T-helper 1 cell treated with Interleukin-12 subunit alpha and Interleukin-12 subunit beta and Interleukin-4 antibody, amounts not matched to agents 30 ng/mL and 1 ng/mL, for 36 hours (primary cell): ENCODE measurements around the gene KCNJ18. TPM values are rescaled to one million over a fixed set of nuclear protein-coding genes. Genes with fewer than 3 reads are reported as not detected.
"Not testable (repeated sequence)": the region's sequence is repeated elsewhere in the genome, so short reads cannot be mapped to it uniquely, and the experiment has no call there.

Source experiments
- intact Hi-C: fragments of 100-400 bp; cut with micrococcal nuclease; formaldehyde crosslinking; loops from one replicate; pipeline ENCODE4 v1.15.1; 2024
- total RNA-seq: library from RNA; stranded (reverse); gene quantifications from 2 replicates; pipeline ENCODE4 v1.2.3, GENCODE V29; 2022

KCNJ18 gene
- total RNA-seq, 1 donor from 2014 or later: not detected

- intact Hi-C loops: not testable (repeated sequence)
Observed at GRCh38 chr17:21670361-21671155, 21.8 kb upstream of the KCNJ18 start.

DNA sequence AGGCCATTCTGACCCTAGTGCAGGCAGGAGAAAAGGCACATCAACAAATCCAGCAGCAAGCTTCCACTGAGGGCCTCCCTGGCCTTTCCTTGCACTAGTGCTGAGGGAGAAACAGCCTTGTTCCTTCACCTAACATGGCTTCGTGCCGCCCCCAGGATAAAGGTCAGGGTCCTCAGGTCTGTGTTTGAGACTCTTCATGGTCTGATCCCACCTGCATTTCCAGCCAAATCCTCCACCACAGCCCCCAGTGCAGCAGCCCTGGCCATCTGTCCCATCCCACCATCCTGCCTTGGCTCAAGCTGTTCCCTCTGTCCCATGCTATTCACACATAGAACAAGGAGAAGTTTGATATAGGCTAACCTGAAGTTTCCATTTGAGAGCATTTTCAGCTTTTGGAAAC, 20.9 kb upstream of the KCNJ18 start:
- intact Hi-C loops: not testable (repeated sequence)

- intact Hi-C loops: not testable (repeated sequence)
Observed at GRCh38 chr17:21671871-21672270, 20.5 kb upstream of the KCNJ18 start.

GRCh38 chr17:21673451-21674241, 18.7 kb upstream of the KCNJ18 start:
- intact Hi-C loops: not testable (repeated sequence)

- intact Hi-C loops: no loop called here
Observed at GRCh38 chr17:21674242-21674731, 18.0 kb upstream of the KCNJ18 start.

DNA sequence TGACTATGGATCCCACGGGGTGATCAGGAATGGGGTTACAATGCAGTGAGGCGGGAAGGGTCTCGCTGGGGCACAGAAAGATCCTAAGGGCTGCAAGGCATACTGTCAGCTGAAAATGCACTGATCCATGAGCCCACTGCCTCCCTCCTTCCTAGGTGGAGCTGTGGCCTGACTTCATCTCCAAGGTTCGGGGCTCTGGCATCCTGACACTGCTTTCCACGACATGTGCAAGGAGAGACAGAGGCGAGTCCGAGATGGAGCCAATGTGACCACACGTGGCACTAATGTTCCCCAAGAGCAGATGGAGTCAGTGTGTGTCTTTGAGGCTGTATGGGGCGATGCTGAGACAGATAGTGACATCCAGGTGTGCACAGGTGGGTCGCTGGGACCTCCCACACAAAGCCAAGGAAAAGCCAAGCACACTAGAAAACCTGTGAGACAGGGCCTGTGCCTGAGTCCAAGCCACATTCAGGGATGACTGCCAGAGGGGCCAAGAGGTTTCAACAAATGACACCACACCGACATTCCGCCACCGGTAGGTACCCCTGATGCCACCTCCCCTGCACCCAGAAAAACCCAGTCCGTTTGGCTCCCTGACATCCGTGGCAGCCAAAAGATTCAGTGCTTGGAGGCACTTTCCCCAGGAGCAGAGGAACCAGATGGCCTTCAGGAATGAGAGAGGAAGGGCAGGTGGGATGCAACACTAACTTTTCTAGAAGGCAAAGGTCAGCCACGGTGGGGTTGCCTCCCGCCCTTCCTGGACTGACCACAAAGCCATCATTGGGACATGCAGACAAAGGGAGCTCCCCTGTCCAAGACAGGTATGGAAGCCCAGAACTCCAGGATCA, 17.2 kb upstream of the KCNJ18 start:
- intact Hi-C loops: not testable (repeated sequence)

GRCh38 chr17:21675739-21676130, 16.6 kb upstream of the KCNJ18 start:
- intact Hi-C loops: not testable (repeated sequence)

DNA sequence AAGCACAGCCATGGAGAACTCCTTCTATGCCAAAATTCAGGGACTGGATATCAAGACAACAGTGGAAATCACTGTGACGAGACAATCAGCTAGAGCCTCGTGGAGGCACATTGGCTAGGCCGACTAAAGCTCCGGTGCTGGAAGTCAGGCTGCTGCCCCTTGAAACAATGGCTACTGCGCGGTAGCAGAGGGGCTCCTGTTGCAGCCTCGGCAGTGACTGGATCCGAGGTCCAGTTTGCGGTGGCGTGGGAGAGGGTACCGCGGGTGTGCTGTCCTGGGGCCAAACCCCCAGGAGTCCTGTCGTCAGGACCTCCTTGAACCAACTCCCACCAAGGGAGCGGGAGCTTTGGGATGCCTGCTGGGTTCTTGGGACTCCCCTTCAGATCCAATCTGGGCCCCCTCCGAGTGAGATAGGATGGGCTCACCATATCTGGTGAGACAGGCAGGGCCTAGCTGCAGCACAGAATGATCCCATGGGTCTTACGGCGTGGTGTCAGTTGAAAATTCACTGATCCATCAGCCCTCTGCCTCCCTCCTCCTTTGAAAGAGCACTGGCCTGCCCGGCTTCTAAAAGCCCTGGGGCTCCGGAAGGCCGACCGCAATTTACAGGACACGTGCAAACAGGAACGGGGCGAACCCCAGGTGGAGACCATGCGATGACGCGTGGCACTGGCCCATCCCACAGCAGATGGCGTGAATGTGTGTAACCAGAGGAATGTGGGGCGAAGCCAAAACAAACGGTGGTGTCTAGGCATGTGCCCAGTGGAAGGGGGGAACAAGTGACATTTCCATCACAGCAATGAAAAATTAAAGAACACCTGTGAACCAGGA, 15.8 kb upstream of the KCNJ18 start:
- intact Hi-C loops: no loop called here

GRCh38 chr17:21677126-21677910, 15.0 kb upstream of the KCNJ18 start:
- intact Hi-C loops: no loop called here

- intact Hi-C loops: no loop called here
Observed at GRCh38 chr17:21677911-21678310, 14.4 kb upstream of the KCNJ18 start.

DNA sequence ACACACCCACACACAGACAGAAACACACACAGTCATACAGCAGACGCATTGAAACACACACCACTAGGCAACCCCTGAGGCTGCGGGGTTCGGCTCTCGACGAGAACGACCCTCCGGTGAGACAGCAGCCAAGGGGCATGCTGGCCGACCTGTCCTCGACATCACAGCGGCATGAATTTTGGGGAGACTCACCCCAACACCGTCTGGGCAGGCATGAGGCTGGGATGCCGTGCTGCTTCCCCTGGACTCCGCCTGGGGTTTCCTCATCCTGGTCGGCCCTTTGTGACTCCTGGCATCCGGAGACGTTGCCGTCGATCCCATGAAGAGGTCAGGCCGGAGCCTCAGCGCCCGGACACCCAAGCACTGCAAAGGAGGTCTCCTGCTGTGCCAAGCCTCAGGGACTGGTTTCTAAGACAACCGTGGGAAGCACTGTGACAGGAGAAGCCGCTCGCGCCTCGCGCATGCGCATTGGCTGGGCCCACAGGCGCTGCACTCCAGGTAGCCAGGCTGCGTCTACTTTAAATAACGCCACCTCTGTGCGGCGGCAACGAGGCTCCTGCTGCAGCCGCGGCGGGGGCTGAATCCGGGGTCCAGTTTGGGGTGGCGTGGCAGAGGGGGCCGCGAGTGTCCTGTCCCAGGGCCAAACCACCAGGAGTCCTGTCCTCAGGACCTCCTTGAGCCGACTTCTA, 13.8 kb upstream of the KCNJ18 start:
- intact Hi-C loops: no loop called here

DNA sequence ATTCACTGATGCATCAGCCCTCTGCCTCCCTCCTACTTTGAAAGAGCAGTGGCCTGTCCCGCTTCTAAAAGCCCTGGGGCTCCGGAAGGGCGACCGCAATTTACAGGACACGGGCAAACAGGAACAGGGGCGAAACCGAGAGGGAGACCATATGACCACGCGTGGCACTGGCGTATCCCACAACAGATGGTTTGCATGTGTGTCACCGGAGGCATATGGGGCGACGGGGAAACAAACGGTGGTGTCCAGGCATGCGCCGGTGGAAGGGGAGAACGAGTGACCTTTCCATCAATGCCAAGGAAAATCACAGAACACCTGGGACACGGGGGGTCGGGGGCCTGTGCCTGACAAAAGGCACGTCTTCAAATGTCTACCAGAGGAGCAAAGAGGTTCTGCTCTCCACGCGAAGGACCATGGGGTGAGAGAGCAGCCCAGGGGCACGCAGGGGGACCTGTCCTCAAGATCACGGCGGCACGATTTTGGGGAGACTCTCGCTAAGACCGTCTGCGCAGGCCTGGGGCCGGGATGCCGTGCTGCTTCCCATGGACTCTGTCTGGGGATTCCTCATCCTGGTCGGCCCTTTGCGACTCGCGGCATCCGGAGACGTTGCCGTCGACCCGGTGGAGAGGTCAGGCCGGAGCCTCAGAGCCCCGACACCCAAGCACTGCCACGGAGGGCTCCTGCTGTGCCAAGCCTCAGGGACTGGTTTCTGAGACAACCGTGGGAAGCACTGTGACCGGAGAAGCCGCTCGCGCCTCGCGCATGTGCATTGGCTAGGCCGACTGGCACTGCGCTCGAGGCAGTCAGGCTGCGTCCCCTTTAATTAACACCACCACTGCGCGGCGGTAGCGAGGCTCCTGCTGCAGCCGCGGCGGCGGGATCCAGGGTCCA, 12.8 kb upstream of the KCNJ18 start:
- intact Hi-C loops: no loop called here

- intact Hi-C loops: no loop called here
Observed at GRCh38 chr17:21680366-21680765, 12.0 kb upstream of the KCNJ18 start.

- intact Hi-C loops: not testable (repeated sequence)
Observed at GRCh38 chr17:21680850-21681351, 11.4 kb upstream of the KCNJ18 start.

GRCh38 chr17:21681576-21681975, 10.7 kb upstream of the KCNJ18 start:
- intact Hi-C loops: not testable (repeated sequence)

GRCh38 chr17:21682130-21682529, 10.2 kb upstream of the KCNJ18 start:
- intact Hi-C loops: not testable (repeated sequence)

DNA sequence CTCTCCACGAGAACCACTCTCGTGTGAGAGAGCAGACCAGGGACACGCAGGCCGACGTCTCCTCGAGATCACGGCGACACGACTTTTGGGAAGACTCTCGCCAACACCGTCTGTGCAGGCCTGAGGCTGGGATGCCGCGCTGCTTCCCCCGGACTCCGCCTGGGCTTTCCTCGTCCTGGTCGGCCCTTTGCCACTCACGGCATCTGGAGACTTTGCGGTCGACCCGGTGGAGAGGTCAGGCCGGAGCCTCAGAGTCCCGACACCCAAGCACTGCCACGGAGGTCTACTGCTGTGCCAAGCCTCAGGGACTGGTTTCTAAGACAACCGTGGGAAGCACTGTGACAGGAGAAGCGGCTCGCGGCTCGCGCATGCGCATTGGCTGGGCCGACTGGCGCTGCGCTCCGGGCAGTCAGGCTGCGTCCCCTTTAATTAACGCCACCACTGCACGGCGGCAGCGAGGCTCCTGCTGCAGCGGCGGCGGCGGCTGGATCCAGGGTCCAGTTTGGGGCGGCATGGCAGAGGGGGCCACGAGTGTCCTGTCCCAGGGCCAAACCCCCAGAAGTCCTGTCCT, 9.1 kb upstream of the KCNJ18 start:
- intact Hi-C loops: not testable (repeated sequence)

GRCh38 chr17:21683897-21684296, 8.4 kb upstream of the KCNJ18 start:
- intact Hi-C loops: not testable (repeated sequence)
